ENCODE measurements around the gene MDFIC. TPM values are rescaled to one million over a fixed set of nuclear protein-coding genes. Genes with fewer than 3 reads are reported as not detected.

The MDFIC gene
- total and polyA plus RNA-seq, 4 donors, result 11.1 to 37.2 (median 18.3) TPM

- Histone ChIP-seq H3K36me3 (ENCODE audit: control insufficient read depth in 1 of 2, insufficient read depth in 2 of 2, low read length in 1 of 2) (peaks cover 0 to 2% of the 10 kb centered on the region in 2 donors), H3K27me3 (ENCODE audit: control insufficient read depth in 1 of 2, insufficient read depth in 2 of 2, low read length in 1 of 2) (no peaks in the 10 kb centered on the region), H3K4me1 (ENCODE audit: control insufficient read depth in 1 of 2, insufficient read depth in 2 of 2, low read length in 2 of 2) (no peaks in the 10 kb centered on the region), H3K9me3 (ENCODE audit: control insufficient read depth, low read length) (no peaks in the 10 kb centered on the region), H3K4me3 (ENCODE audit: low read length in 2 of 2) (no peak overlapping the region), H3K27ac (ENCODE audit: low read depth in 1 of 2, low read length in 2 of 2) (no peak overlapping the region)
- intact Hi-C loops (cut with DNase I), result no loop called here
- no peak for DNase-seq
- 79 to 83% methylated on average over 4 of the region's 4 CpGs for WGBS, 2 donors
- no peak for ATAC-seq (ENCODE audit: low FRiP score)
Measured at GRCh38 chr7:115019882-115020605, 98.2 kb downstream of the MDFIC start.

GRCh38 chr7:115023219-115023618 is 101.3 kb downstream of the MDFIC start:
- Histone ChIP-seq H3K27ac (ENCODE audit: low read depth in 1 of 2, low read length in 2 of 2) (no peak overlapping the region), H3K4me1 (ENCODE audit: control insufficient read depth in 1 of 2, insufficient read depth in 2 of 2, low read length in 2 of 2) (no peaks in the 10 kb centered on the region), H3K9me3 (ENCODE audit: control insufficient read depth, low read length) (no peaks in the 10 kb centered on the region), H3K27me3 (ENCODE audit: control insufficient read depth in 1 of 2, insufficient read depth in 2 of 2, low read length in 1 of 2) (no peaks in the 10 kb centered on the region), H3K36me3 (ENCODE audit: control insufficient read depth in 1 of 2, insufficient read depth in 2 of 2, low read length in 1 of 2) (no peaks in the 10 kb centered on the region), H3K4me3 (ENCODE audit: low read length in 2 of 2) (no peak overlapping the region)
- DNase-seq (no peak), ATAC-seq (ENCODE audit: low FRiP score) (no peak)
- intact Hi-C loops (cut with DNase I), result no loop called here
- WGBS, 2 donors, result 51 to 61% methylated on average over 6 of the region's 6 CpGs

- intact Hi-C loops (cut with DNase I), result no loop called here
- WGBS, 2 donors, result 70 to 74% methylated on average over 3 of the region's 3 CpGs
- DNase-seq (no peak), ATAC-seq (ENCODE audit: low FRiP score) (no peak)
- H3K27ac ChIP-seq (ENCODE audit: low read depth in 1 of 2, low read length in 2 of 2), result no peak overlapping the region
- no peaks in the 10 kb centered on the region for H3K27me3 ChIP-seq (ENCODE audit: control insufficient read depth in 1 of 2, insufficient read depth in 2 of 2, low read length in 1 of 2)
- no peaks in the 10 kb centered on the region for H3K9me3 ChIP-seq (ENCODE audit: control insufficient read depth, low read length)
- H3K36me3 ChIP-seq (ENCODE audit: control insufficient read depth in 1 of 2, insufficient read depth in 2 of 2, low read length in 1 of 2), result no peaks in the 10 kb centered on the region
- no peak overlapping the region for H3K4me3 ChIP-seq (ENCODE audit: low read length in 2 of 2)
- H3K4me1 ChIP-seq (ENCODE audit: control insufficient read depth in 1 of 2, insufficient read depth in 2 of 2, low read length in 2 of 2), result no peaks in the 10 kb centered on the region
Measured at GRCh38 chr7:115024276-115024675, 102.4 kb downstream of the MDFIC start.

- intact Hi-C loops (cut with DNase I), result no loop called here
- H3K4me3 ChIP-seq (ENCODE audit: low read length in 2 of 2), result no peak overlapping the region
- H3K4me1 ChIP-seq (ENCODE audit: control insufficient read depth in 1 of 2, insufficient read depth in 2 of 2, low read length in 2 of 2), result no peaks in the 10 kb centered on the region
- no peak for ATAC-seq (ENCODE audit: low FRiP score)
- H3K27me3 ChIP-seq (ENCODE audit: control insufficient read depth in 1 of 2, insufficient read depth in 2 of 2, low read length in 1 of 2), result no peaks in the 10 kb centered on the region
- H3K27ac ChIP-seq (ENCODE audit: low read depth in 1 of 2, low read length in 2 of 2), result no peak overlapping the region
- H3K9me3 ChIP-seq (ENCODE audit: control insufficient read depth, low read length), result no peaks in the 10 kb centered on the region
- no peaks in the 10 kb centered on the region for H3K36me3 ChIP-seq (ENCODE audit: control insufficient read depth in 1 of 2, insufficient read depth in 2 of 2, low read length in 1 of 2)
- 79 to 84% methylated on average over 5 of the region's 5 CpGs for WGBS, 2 donors
- no peak for DNase-seq
Measured at GRCh38 chr7:115032715-115033703, 111.1 kb downstream of the MDFIC start.

- no peak for ATAC-seq (ENCODE audit: low FRiP score)
- H3K9me3 ChIP-seq (ENCODE audit: control insufficient read depth, low read length), result no peaks in the 10 kb centered on the region
- no peaks in the 10 kb centered on the region for H3K27me3 ChIP-seq (ENCODE audit: control insufficient read depth in 1 of 2, insufficient read depth in 2 of 2, low read length in 1 of 2)
- H3K36me3 ChIP-seq (ENCODE audit: control insufficient read depth in 1 of 2, insufficient read depth in 2 of 2, low read length in 1 of 2), result no peaks in the 10 kb centered on the region
- no peak overlapping the region for H3K27ac ChIP-seq (ENCODE audit: low read depth in 1 of 2, low read length in 2 of 2)
- intact Hi-C loops (cut with DNase I), result no loop called here
- H3K4me3 ChIP-seq (ENCODE audit: low read length in 2 of 2), result no peak overlapping the region
- 52 to 63% methylated on average over 1 of the region's 1 CpG for WGBS, 2 donors
- H3K4me1 ChIP-seq (ENCODE audit: control insufficient read depth in 1 of 2, insufficient read depth in 2 of 2, low read length in 2 of 2), result no peaks in the 10 kb centered on the region
- no peak for DNase-seq
Measured at GRCh38 chr7:115033917-115034459, 112.1 kb downstream of the MDFIC start.

GRCh38 chr7:115034515-115034914 is 112.6 kb downstream of the MDFIC start:
- no peaks in the 10 kb centered on the region for H3K36me3 ChIP-seq (ENCODE audit: control insufficient read depth in 1 of 2, insufficient read depth in 2 of 2, low read length in 1 of 2)
- no peak for DNase-seq
- WGBS, 2 donors, result 87 to 89% methylated on average over 2 of the region's 2 CpGs
- H3K9me3 ChIP-seq (ENCODE audit: control insufficient read depth, low read length), result no peaks in the 10 kb centered on the region
- no peak overlapping the region for H3K27ac ChIP-seq (ENCODE audit: low read depth in 1 of 2, low read length in 2 of 2)
- no peak for ATAC-seq (ENCODE audit: low FRiP score)
- H3K4me3 ChIP-seq (ENCODE audit: low read length in 2 of 2), result no peak overlapping the region
- no peaks in the 10 kb centered on the region for H3K4me1 ChIP-seq (ENCODE audit: control insufficient read depth in 1 of 2, insufficient read depth in 2 of 2, low read length in 2 of 2)
- intact Hi-C loops (cut with DNase I), result no loop called here
- H3K27me3 ChIP-seq (ENCODE audit: control insufficient read depth in 1 of 2, insufficient read depth in 2 of 2, low read length in 1 of 2), result no peaks in the 10 kb centered on the region

GRCh38 chr7:115037128-115037802 is 115.4 kb downstream of the MDFIC start:
- no peak for ATAC-seq (ENCODE audit: low FRiP score)
- H3K4me1 ChIP-seq (ENCODE audit: control insufficient read depth in 1 of 2, insufficient read depth in 2 of 2, low read length in 2 of 2), result no peaks in the 10 kb centered on the region

GRCh38 chr7:115038158-115038557 is 116.3 kb downstream of the MDFIC start:
- no peaks in the 10 kb centered on the region for H3K9me3 ChIP-seq (ENCODE audit: control insufficient read depth, low read length)

More at GRCh38 chr7:115037128-115037802, 115.4 kb downstream of the MDFIC start:
- Histone ChIP-seq H3K27me3 (ENCODE audit: control insufficient read depth in 1 of 2, insufficient read depth in 2 of 2, low read length in 1 of 2) (no peaks in the 10 kb centered on the region), H3K4me3 (ENCODE audit: low read length in 2 of 2) (no peak overlapping the region), H3K27ac (ENCODE audit: low read depth in 1 of 2, low read length in 2 of 2) (no peak overlapping the region), H3K36me3 (ENCODE audit: control insufficient read depth in 1 of 2, insufficient read depth in 2 of 2, low read length in 1 of 2) (no peaks in the 10 kb centered on the region), H3K9me3 (ENCODE audit: control insufficient read depth, low read length) (no peaks in the 10 kb centered on the region)
- WGBS, 2 donors, result 81 to 82% methylated on average over 2 of the region's 2 CpGs
- intact Hi-C loops (cut with DNase I), result no loop called here
- no peak for DNase-seq

More at GRCh38 chr7:115038158-115038557, 116.3 kb downstream of the MDFIC start:
- WGBS, 2 donors, result 93 to 95% methylated on average over 4 of the region's 4 CpGs
- H3K4me1 ChIP-seq (ENCODE audit: control insufficient read depth in 1 of 2, insufficient read depth in 2 of 2, low read length in 2 of 2), result no peaks in the 10 kb centered on the region
- no peak overlapping the region for H3K4me3 ChIP-seq (ENCODE audit: low read length in 2 of 2)
- no peak for DNase-seq
- no peaks in the 10 kb centered on the region for H3K36me3 ChIP-seq (ENCODE audit: control insufficient read depth in 1 of 2, insufficient read depth in 2 of 2, low read length in 1 of 2)
- no peak overlapping the region for H3K27ac ChIP-seq (ENCODE audit: low read depth in 1 of 2, low read length in 2 of 2)
- H3K27me3 ChIP-seq (ENCODE audit: control insufficient read depth in 1 of 2, insufficient read depth in 2 of 2, low read length in 1 of 2), result no peaks in the 10 kb centered on the region
- ATAC-seq (ENCODE audit: low FRiP score), result no peak
- intact Hi-C loops (cut with DNase I), result no loop called here
